Glutamatergic neuron (in vitro differentiated cells): Measurements from ENCODE around the gene SPATA25. TPM values are rescaled to one million over a fixed set of nuclear protein-coding genes. Genes with fewer than 3 reads are reported as not detected.
"Not testable (repeated sequence)": the region's sequence is repeated elsewhere in the genome, so short reads cannot be mapped to it uniquely, and the experiment has no call there.

ENCODE experiments used
- DNase-seq: peaks from one replicate; pipeline ENCODE4 v3.0.0; 2022
- H3K27ac Mint-ChIP-seq: one replicate; pipeline ENCODE4 v1.8.0; 2020; ENCODE audit warnings: mild to moderate bottlenecking, mixed read lengths, inconsistent platforms; ENCODE audit not compliant: unreplicated experiment
- H3K27me3 Mint-ChIP-seq: one replicate; pipeline ENCODE4 v1.8.0; 2020; ENCODE audit warnings: mild to moderate bottlenecking, moderate library complexity, mixed read lengths, inconsistent platforms; ENCODE audit not compliant: unreplicated experiment
- H3K36me3 Mint-ChIP-seq: one replicate; pipeline ENCODE4 v1.8.0; 2020; ENCODE audit warnings: mild to moderate bottlenecking, mixed read lengths, inconsistent platforms; ENCODE audit not compliant: unreplicated experiment
- H3K4me1 Mint-ChIP-seq: one replicate; pipeline ENCODE4 v1.8.0; 2020; ENCODE audit warnings: mild to moderate bottlenecking, low read depth, mixed read lengths, inconsistent platforms; ENCODE audit not compliant: unreplicated experiment
- H3K4me3 Mint-ChIP-seq: one replicate; pipeline ENCODE4 v1.8.0; 2020; ENCODE audit warnings: mild to moderate bottlenecking, mixed read lengths, inconsistent platforms; ENCODE audit not compliant: unreplicated experiment
- H3K9me3 Mint-ChIP-seq: one replicate; pipeline ENCODE4 v1.8.0; 2020; ENCODE audit warnings: mild to moderate bottlenecking, moderate library complexity, mixed read lengths, inconsistent platforms; ENCODE audit not compliant: unreplicated experiment
- CTCF ChIP-seq: fragments of 200-600 bp; sonication (generic); IDR thresholded peaks from one replicate; pipeline ENCODE4 v1.5.0; 2021; ENCODE audit not compliant: partially characterized antibody, unreplicated experiment
- total RNA-seq: library from RNA; stranded (reverse); fragmentation: NEBNext Ultra II Directional; extraction: Animal tissue kit (Norgen Biotek cat#: 25700); gene quantifications from one replicate; pipeline ENCODE4 v1.2.1, GENCODE V29; 2021; ENCODE audit not compliant: unreplicated experiment

SPATA25 gene
- total RNA-seq, 1 donor from 2014 or later: 1.2 TPM

- no peak for DNase-seq
- Mint-ChIP-seq H3K4me3 (no peak overlapping the region), H3K4me1 (peaks cover 9% of the 10 kb centered on the region), H3K36me3 (no peaks in the 10 kb centered on the region), H3K9me3 (no peaks in the 10 kb centered on the region), H3K27ac (no peak overlapping the region), H3K27me3 (peaks cover 7% of the 10 kb centered on the region)
- no peak for TF ChIP-seq CTCF
Observed at GRCh38 chr20:45878076-45878761, 9.2 kb downstream of the SPATA25 start.

- Mint-ChIP-seq H3K36me3 (peaks cover 3% of the 10 kb centered on the region), H3K27ac (no peak overlapping the region), H3K27me3 (peaks cover 4% of the 10 kb centered on the region)
Observed at GRCh38 chr20:45874576-45874975, 12.8 kb downstream of the SPATA25 start.

GRCh38 chr20:45874104-45874481 is 13.3 kb downstream of the SPATA25 start:
- H3K36me3 Mint-ChIP-seq, H3K27ac Mint-ChIP-seq, H3K9me3 Mint-ChIP-seq, H3K4me3 Mint-ChIP-seq, H3K4me1 Mint-ChIP-seq, DNase-seq, H3K27me3 Mint-ChIP-seq: not testable (repeated sequence)

More at GRCh38 chr20:45874576-45874975, 12.8 kb downstream of the SPATA25 start:
- no peaks in the 10 kb centered on the region for H3K9me3 Mint-ChIP-seq
- no peak for TF ChIP-seq CTCF
- H3K4me1 Mint-ChIP-seq: peaks cover 3% of the 10 kb centered on the region
- H3K4me3 Mint-ChIP-seq: no peak overlapping the region
- DNase-seq: no peak

GRCh38 chr20:45873409-45874103 is 13.9 kb downstream of the SPATA25 start:
- peaks cover 3% of the 10 kb centered on the region for H3K4me1 Mint-ChIP-seq
- H3K9me3 Mint-ChIP-seq: no peaks in the 10 kb centered on the region
- no peak for DNase-seq
- H3K4me3 Mint-ChIP-seq: no peak overlapping the region
- peaks cover 4% of the 10 kb centered on the region for H3K27me3 Mint-ChIP-seq
- peaks cover 3% of the 10 kb centered on the region for H3K36me3 Mint-ChIP-seq
- no peak overlapping the region for H3K27ac Mint-ChIP-seq
- no peak for TF ChIP-seq CTCF

GRCh38 chr20:45872626-45873025 is 14.8 kb downstream of the SPATA25 start:
- Mint-ChIP-seq H3K9me3 (no peaks in the 10 kb centered on the region), H3K27me3 (peaks cover 4% of the 10 kb centered on the region), H3K27ac (no peak overlapping the region), H3K36me3 (peaks cover 3% of the 10 kb centered on the region), H3K4me3 (no peak overlapping the region), H3K4me1 (no peaks in the 10 kb centered on the region)
- DNase-seq: no peak
- TF ChIP-seq CTCF: no peak
